EL (cell line): ENCODE results near the gene GMCL1.
"Not testable (repeated sequence)": the region's sequence is repeated elsewhere in the genome, so short reads cannot be mapped to it uniquely, and the experiment has no call there.

Experiments
- DNase-seq: peaks from one replicate; pipeline ENCODE4 v3.0.0-alpha.2; 2016

Gene GMCL1

DNA sequence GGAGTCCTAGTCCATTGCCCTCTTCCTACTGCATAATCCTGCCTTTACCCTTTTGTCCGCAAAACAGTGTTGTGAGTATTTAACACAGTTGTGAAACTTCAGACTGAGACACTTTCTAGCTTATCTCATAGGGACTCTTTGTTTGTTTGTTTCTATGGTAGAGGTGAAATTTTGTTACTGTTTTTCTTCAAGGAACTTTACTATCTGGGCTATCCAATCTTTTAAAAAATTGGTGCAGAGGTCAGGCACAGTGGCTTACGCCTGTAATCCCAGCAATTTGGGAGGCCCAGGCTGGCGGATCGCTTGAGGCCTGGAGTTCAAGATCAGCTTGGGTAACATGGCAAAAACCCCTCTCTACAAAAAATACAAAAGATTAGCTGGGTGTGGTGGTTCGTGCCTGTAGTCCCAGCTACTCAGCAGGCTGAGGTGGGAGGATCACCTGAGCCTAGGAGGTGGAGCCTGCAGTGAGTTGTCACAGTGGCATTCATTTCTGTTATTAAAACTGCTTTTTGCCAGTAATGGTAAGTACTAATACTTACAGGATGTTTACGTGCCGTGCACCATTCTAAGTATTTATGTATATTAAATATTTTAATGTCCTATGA, 18.8 kb downstream of the GMCL1 start:
- DNase-seq, result no peak

DNA sequence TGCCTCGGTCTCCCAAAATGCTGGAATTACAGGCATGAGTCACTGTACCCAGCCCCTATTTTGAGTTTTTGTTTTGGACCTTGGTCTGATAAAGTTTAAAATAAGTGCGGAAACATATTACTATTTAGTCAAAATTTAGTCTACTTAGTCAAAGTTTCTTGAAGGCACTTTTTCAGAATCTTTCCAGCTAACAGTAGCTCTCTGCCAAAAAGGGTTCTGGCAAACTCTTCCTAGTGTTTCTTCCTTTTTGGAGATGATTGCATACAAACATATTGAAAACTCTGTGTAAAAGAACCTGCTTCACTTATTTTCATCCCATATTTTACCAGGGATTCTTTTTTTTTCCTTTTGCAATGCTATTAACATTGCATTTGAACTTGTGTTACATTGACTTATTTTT, 28.8 kb downstream of the GMCL1 start:
- no peak for DNase-seq

DNA sequence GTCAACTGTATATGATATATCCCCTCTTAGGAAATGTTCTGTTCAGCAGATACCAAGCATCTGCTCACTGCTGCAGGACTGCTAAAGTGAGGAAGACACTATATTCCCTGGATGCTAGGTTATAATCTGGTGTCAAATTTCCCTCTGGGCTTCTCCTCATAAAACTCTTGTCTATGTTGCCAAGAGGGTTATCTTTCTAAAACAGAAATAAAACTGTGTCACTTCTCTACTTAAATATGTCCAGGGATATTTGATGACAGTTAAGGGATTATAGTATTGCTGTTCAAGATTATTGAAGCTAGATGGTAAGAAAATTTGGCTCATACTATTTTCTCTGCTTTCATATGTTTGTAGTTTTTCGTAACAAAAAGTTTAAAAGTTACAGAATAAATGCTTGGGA, 33.8 kb downstream of the GMCL1 start:
- no peak for DNase-seq

DNA sequence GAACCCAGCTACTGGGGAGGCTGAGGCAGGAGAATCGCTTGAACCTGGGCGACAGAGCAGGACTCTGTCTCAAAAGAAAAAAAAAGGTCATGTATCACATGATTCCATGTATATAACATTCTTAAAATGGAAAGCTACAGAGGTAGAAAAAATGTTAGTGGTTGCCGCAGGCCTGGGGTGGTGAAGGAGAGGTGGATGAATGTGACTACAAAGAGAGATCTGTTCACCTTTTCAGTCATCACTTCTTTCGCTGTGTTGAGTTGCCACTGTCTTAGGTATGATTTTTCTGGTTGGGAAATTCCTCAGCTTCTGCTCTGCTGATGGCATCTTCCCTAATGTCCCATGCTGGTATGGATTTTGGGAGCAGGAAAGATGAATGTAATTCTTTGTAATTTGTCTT, 59.0 kb downstream of the GMCL1 start:
- no peak for DNase-seq

DNA sequence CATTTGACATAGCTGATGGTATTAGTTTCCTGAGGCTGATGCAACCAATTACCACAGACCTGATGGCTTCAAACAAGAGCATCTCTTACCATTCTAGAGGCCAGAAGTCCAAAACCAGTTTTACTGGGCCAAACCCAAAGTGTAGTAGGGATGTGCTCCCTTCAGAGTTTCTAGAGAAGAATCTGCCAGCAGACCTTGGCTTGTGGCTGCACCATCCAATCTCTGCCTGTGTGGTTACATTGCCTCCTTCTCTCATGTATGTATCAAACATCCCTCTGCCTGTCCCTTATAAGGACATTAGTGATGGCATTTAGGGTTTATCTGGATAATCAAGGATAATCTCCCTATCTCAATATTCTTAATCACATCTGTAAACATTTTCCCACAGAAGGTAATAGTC, 59.8 kb downstream of the GMCL1 start:
- no peak for DNase-seq

DNA sequence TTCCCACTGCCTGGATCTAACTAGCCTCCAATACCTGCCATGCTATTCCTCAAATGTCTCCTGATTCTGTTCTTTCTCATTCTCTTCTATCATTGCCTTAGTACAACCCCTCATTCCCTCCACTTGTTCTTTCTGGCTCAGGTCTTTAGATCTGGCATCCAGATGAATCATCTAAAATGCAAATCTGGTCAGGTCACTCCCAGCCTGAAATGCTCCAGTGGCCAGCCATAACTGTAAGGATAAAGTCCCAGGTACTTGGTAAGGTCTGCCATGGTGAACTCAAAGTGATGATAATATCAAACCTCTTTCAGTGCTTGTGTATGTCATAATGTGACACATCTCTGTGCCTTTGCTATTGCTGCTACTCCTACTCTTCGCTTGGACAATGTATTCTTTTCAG, 61.4 kb downstream of the GMCL1 start:
- DNase-seq, result no peak

GRCh38 chr2:69892838-69893424, 63.5 kb downstream of the GMCL1 start:
- not testable (repeated sequence) for DNase-seq

DNA sequence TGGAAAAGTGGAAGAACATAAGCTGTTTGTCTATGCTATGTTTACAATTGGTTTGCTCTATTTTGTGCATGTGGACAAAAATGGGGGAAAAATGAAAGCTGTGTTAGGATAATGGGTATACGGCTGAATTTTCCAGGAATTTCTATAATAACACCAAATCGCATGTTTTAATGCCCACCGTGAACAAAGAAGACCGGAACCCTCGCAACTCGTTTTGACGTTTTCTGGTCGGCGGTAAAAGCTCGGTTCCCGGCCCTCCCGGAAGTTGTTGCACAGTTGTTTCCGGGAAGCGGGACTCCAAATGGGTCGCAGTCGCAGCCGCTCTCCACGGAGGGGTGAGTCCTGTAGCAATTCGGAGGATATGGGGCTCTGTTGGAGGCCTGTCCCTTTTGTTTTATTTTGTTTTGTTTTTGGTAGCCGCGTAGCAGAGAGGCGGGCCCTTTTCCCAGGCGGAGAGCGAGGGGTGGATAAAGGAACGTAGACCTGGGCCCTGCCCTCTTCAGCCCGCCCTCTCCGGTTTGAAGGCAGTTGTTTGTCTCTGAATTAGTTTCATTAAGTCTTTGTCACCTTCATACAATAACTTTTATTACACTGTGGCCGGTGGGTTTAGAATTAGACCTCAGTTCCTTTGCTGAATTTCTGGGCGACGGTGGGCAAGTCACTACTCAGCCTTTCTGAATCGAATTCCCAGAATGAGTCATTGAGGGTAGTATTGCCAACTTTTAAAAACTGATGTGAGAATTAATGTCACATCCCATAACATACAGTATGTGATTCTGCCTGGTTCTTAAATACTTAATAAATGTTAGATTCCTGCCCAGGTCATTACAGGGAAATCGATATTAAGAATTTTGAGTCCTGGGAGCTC, 64.5 kb downstream of the GMCL1 start, which contains the start of gene SNRNP27:
Gene SNRNP27 (plus strand): TSS at position 273 of the 868 bp plus-strand sequence. CDS start 29 bp downstream, at position 302.
- DNase-seq, result peak; percentile 81

DNA sequence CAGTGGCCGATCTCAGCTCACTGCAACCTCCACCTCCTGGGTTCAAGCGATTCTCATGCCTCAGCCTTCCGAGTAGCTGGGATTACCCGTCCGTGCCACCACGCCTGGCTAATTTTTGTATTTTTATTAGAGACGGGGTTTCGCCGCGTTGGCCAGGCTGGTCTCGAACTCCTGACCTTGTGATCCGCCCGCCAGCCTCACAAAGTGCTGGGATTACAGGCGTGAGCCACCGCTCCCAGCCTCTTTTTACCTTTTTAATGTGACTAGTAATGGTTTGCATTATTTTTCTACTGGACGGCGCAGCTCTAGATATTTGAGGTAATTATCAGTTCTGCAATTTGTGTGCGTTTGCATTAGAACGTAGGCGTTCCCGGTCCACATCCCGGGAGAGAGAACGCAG, 65.3 kb downstream of the GMCL1 start:
- DNase-seq, result not testable (repeated sequence)

DNA sequence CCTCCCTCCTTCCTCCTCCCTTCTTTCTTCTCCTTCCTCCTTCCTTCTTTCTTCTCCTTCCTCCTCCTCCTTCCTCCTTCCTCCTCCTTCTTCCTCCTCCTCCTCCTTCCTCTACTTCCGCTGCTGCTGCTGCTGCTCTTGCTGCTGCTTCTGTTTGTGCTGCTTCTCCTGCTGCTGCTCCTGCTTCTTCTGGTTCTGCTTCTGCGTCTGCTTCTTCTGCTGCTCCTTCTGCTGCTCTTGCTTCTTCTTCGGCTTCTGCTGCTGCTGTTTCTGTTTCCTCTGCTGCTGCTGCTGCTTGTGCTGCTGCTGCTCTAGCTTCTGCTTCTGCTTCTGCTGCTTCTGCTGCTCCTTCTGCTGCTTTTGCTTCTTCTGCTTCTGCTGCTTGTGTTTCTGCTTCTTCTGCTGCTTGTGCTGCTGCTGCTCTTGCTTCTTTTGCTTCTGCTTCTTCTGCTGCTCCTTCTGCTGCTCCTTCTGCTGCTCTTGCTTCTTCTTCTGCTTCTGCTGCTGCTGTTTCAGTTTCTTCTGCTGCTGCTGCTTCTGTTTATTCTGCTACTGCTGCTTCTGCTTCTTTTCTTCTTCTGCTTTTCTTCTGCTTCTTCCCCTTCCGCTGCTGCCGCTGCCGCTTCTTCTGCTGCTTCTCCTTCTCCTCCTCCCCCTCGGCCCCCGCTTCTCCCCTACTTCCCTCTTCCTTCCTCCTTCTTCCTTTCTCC, 72.9 kb downstream of the GMCL1 start:
- DNase-seq, result no peak

- DNase-seq, result no peak
These were observed 77.8 kb downstream of the GMCL1 start for GRCh38 chr2:69907216-69907615.

- peak; percentile 58 for DNase-seq
These were observed 82.6 kb downstream of the GMCL1 start for GRCh38 chr2:69911985-69912563.

DNA sequence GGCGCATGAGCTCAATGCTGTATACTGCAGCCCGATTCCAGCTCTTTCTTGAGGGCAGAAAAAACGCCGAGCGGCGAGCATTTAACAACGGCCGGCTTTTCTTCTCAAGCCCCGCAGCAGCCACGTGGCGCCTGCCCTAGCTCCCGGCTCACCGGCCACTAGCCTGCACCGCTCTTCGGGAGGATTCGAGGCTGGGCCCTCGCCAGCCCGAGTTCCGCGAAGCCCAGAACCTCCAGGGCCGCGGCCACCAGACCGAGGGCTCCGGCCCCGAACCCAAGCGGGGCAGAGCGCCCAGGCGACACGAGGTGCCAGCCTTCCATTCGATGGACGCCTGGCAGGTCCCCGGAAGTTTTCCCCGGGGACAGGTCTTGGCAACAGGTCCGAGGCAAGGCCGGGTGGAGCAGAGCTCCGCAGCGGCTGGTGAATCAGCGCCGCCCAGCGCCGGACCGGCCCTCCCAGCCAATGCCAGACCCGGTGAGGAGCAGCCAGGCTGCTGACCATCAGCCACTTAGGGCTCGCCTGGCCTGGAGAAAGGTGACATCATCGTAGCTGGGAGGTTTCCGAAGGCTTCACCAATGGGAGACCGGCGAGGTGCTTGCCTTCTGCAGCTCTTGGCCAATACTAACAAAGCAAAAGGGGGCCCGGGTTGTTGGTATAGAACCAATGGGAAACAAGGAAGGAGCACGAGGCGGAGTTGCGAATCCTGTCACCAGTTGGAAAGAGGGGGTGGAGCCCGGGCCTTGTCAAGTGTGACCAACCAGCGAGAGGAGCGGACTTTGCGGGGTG, 84.9 kb downstream of the GMCL1 start:
- peak; percentile 100 for DNase-seq

DNA sequence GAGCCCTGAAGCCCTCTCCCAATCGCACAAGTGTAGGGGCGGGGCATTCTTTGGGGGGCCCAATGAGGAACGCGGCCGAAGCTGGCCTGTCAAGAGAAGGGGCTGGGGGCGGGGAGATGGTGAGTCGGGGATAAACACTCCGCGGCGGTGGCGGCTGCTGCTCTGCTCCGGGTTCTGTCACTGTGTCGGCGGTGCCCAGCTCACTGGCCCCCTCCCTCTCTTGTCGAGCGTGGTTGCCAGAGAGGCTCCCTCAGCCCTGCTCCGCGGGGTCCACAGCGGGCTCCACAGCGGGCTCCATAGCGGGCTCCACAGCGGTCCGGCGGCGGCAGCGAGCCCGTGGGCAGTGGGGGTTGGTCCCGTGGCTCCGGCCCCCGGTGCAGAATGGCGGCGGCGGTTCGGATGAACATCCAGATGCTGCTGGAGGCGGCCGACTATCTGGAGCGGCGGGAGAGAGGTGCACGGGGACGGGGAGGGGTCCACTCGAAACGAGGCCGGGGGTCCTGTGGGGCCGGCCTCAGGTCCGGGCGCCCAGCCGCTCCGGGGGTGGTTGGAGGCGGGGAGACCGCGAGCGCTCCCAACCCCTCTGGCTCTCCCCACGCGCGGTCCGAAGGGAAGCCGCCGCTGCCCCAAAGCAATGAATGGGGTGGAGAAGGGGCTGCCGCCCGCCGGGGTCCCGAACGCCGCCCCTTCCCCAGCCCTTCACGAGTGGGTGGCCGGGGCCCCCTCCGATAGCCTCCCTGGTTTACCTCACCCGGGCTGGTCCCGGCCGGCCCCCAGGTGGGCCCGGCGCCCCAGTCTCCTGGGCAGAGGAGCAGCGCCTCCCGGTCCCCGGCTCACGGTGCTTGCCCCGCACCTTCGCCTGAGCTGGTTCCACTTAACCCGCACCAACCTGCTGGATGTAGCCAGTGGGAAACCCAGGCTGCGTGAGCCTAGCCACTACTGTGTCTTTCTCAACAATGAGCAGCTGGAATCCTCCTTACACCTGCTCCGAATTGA, 85.8 kb downstream of the GMCL1 start, which contains the start of gene MXD1:
Gene MXD1 (plus strand): TSS at position 160 of the 996 bp plus-strand sequence. CDS start 222 bp downstream, at position 382.
- no peak for DNase-seq

GRCh38 chr2:69916106-69916505, 86.6 kb downstream of the GMCL1 start:
- DNase-seq, result no peak

DNA sequence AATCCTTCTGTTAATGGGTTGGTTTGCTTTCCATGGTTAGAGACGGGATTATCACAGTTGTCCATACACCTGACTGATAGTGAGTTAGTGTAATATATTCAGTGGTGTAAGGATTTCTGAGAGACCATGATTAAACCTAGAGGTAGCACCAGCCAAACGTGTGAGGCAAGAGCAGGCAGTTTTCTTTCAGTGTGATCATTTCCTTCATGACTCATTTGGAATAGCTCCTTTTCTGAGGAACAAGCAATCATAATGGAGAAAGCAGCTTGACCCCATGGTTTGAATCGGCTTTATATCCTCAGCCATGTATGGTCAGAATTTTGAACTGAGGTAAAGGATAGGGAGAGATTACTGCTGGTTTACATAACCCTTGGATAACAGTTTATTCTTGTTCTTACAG, 88.4 kb downstream of the GMCL1 start:
- DNase-seq, result peak; percentile 81

DNA sequence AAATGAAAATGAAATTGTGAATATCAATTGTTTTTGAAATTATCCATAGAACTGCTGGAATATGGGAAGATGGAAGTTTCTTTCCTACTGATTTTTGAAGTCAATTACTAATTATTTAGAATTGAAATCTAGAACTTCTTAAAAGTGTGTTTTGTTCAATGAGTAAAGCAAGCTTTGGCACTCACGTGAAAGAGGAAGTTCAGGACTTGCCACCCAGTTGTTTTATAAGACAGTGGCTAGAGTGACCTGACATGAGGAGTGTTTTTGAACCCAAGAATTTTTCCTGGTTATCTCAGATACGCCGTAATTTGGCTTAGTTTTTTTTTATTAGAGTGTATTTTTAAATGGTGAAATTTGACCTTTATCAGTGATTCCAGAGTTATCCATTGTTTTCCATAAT, 88.9 kb downstream of the GMCL1 start:
- DNase-seq, result no peak

- DNase-seq, result no peak
These were observed 93.7 kb downstream of the GMCL1 start for GRCh38 chr2:69923116-69923515.

DNA sequence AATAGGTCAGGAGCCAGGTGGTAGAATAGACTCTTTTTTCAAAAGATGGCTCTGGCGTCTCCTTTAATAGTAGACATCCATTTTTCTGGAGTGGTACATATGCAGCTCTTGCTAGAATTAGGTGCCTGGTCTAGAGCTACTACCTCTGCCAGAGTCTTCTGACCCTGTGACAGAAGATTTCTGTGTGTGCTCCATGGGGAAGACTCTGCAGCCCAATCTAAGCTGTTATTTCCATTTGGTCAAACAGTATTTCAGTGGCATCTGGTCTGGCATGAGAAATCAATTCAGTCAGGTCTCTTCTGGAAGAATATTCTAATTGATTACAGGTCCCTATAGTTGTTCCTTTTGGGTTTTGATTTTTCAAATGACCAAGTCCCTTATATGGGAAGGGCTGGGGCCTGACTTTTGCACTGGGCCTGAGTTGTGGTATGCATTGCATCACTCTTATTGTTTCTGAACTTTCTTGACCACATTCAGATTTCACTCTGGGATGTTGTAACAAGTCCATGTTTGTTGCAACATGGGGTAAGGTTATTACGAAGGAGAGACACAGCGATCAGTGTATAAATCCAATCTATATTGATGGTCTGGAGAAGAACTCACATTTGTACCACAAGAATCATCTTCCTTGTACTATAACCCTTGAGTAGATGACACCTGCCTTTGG, 97.5 kb downstream of the GMCL1 start:
- peak; percentile 19 for DNase-seq
